H1 (cell line): ENCODE measurements around the gene FOXP4. TPM values are rescaled to one million over a fixed set of nuclear protein-coding genes. Genes with fewer than 3 reads are reported as not detected.

ENCODE experiments used
- CTCF ChIA-PET: fragments of 300-600 bp; sonication (Branson Sonifier 250); formaldehyde crosslinking; loops from one replicate; lab custom pipeline; 2021; ENCODE audit not compliant: partially characterized antibody; lab: Charles Lee
- POLR2A ChIA-PET: fragments of 300-600 bp; sonication (Branson Sonifier 250); formaldehyde crosslinking; loops from one replicate; lab custom pipeline; 2021; ENCODE audit warnings: inconsistent platforms; ENCODE audit not compliant: partially characterized antibody; lab: Charles Lee
- DNase-seq, 2 experiments: peaks; one replicate each; pipeline versions ENCODE4 v3.0.0 to v3.0.0-alpha.2; 2010 to 2022; ENCODE audit warnings: low spot score in 2 of 2, low read depth in 1 of 2, mixed read lengths in 1 of 2
- FAIRE-seq: peaks from 2 replicates; lab custom pipeline; 2011; peaks lifted over from hg19 to GRCh38; lab: Jason Lieb, UNC
- H2AFZ ChIP-seq: 2 replicates; pipeline ENCODE4 v1.8.1; 2012; ENCODE audit warnings: low read length, inconsistent platforms
- H2AK5ac ChIP-seq: 2 replicates; pipeline ENCODE4 v1.6.1; 2013; ENCODE audit warnings: low read depth, low read length
- H2BK120ac ChIP-seq: replicated peaks from 2 replicates; pipeline ENCODE3; 2013; ENCODE audit warnings: low read depth, low read length, inconsistent platforms
- H2BK12ac ChIP-seq: 2 replicates; pipeline ENCODE4 v1.6.1; 2013; ENCODE audit warnings: low read depth, low read length
- H2BK15ac ChIP-seq: 2 replicates; pipeline ENCODE4 v1.6.1; 2013; ENCODE audit warnings: low read length
- H2BK20ac ChIP-seq: 2 replicates; pipeline ENCODE4 v1.6.1; 2013; ENCODE audit warnings: low read length
- H2BK5ac ChIP-seq: 2 replicates; pipeline ENCODE4 v1.6.1; 2013; ENCODE audit warnings: low read depth, low read length
- H3K14ac ChIP-seq: 2 replicates; pipeline ENCODE4 v1.6.1; 2013; ENCODE audit warnings: inconsistent platforms; ENCODE audit not compliant: insufficient read length
- H3K18ac ChIP-seq: 2 replicates; pipeline ENCODE4 v1.6.1; 2013; ENCODE audit warnings: low read length; ENCODE audit errors: extremely low read depth
- H3K23ac ChIP-seq: 2 replicates; pipeline ENCODE4 v1.6.1; 2013; ENCODE audit warnings: inconsistent platforms; ENCODE audit not compliant: insufficient read length
- H3K23me2 ChIP-seq: 2 replicates; pipeline ENCODE4 v1.6.1; 2013; ENCODE audit warnings: low read depth, low read length
- H3K27ac ChIP-seq: 2 replicates; pipeline ENCODE4 v1.6.1; 2011; ENCODE audit warnings: low read depth, low read length, inconsistent platforms
- H3K27me3 ChIP-seq, 4 experiments: replicated peaks in 1 of 4; 1 replicate in 1 of 4; 2 replicates in 3 of 4; pipeline versions ENCODE4 v1.6.1 to v1.8.1; 2011 to 2013; ENCODE audit warnings: low read length in 3 of 4, mild to moderate bottlenecking in 3 of 4, inconsistent platforms in 2 of 4, mixed read lengths in 2 of 4, moderate library complexity in 1 of 4; ENCODE audit not compliant: control insufficient read depth in 3 of 4, insufficient read depth in 3 of 4; ENCODE audit errors: extremely low read depth in 1 of 4
- H3K36me3 ChIP-seq, 4 experiments: 2 replicates each; pipeline versions ENCODE4 v1.6.1 to v1.8.1; 2011 to 2013; ENCODE audit warnings: mild to moderate bottlenecking in 4 of 4, low read length in 3 of 4, moderate library complexity in 2 of 4, control low read depth in 1 of 4, inconsistent platforms in 1 of 4; ENCODE audit not compliant: insufficient read depth in 4 of 4, control insufficient read depth in 2 of 4
- H3K4ac ChIP-seq: replicated peaks from 2 replicates; pipeline ENCODE3; 2013; ENCODE audit warnings: low read length, low read depth, mixed read lengths, inconsistent platforms; ENCODE audit not compliant: insufficient read length
- H3K4me1 ChIP-seq, 4 experiments: replicated peaks in 1 of 4; 1 replicate in 1 of 4; 2 replicates in 3 of 4; pipeline versions ENCODE4 v1.6.1 to v1.8.1; 2011 to 2013; ENCODE audit warnings: low read length in 3 of 4, inconsistent platforms in 2 of 4, mixed read lengths in 1 of 4; ENCODE audit not compliant: insufficient read depth in 4 of 4, control insufficient read depth in 3 of 4
- H3K4me2 ChIP-seq, 2 experiments: 2 replicates each; pipeline versions ENCODE4 v1.6.1 to v1.8.1; 2011 to 2013; ENCODE audit warnings: low read depth in 2 of 2, low read length in 2 of 2, control low read depth in 1 of 2, inconsistent platforms in 1 of 2, mild to moderate bottlenecking in 1 of 2; ENCODE audit not compliant: insufficient read depth in 1 of 2
- H3K4me3 ChIP-seq, 4 experiments: fragments of 200-600, 300-600 bp in 1 of 4; sonication (generic), shearing (Covaris generic), sonication (Bioruptor Twin) in 1 of 4; 2 replicates each; pipeline versions ENCODE4 v1.5.1 to v1.8.1; 2011 to 2016; ENCODE audit warnings: low read length in 4 of 4, low read depth in 3 of 4, control low read depth in 2 of 4, inconsistent platforms in 2 of 4, mild to moderate bottlenecking in 2 of 4, mixed read lengths in 1 of 4, moderate library complexity in 1 of 4; ENCODE audit not compliant: insufficient read depth in 2 of 4; ENCODE audit errors: extremely low read depth in 1 of 4
- H3K56ac ChIP-seq: replicated peaks from 2 replicates; pipeline ENCODE3; 2013; ENCODE audit warnings: low read depth, mild to moderate bottlenecking, mixed read lengths, low read length, inconsistent platforms; ENCODE audit not compliant: insufficient read length
- H3K79me1 ChIP-seq: 2 replicates; pipeline ENCODE4 v1.6.1; 2013; ENCODE audit warnings: low read depth, low read length, control low read depth
- H3K79me2 ChIP-seq, 2 experiments: 2 replicates each; pipeline versions ENCODE4 v1.6.1 to v1.8.1; 2012 to 2013; ENCODE audit warnings: low read length in 2 of 2, mild to moderate bottlenecking in 2 of 2, inconsistent platforms in 1 of 2; ENCODE audit not compliant: insufficient read depth in 2 of 2, control insufficient read depth in 1 of 2
- H3K9ac ChIP-seq, 4 experiments: replicated peaks in 1 of 4; 1 replicate in 1 of 4; 2 replicates in 3 of 4; pipeline versions ENCODE4 v1.6.1 to v1.8.1; 2011 to 2013; ENCODE audit warnings: low read depth in 3 of 4, low read length in 3 of 4, control low read depth in 2 of 4, mild to moderate bottlenecking in 2 of 4, moderate library complexity in 2 of 4, inconsistent platforms in 1 of 4; ENCODE audit errors: extremely low read depth in 1 of 4
- H3K9me3 ChIP-seq, 2 experiments: 2 replicates each; pipeline versions ENCODE4 v1.6.1 to v1.8.1; 2012 to 2013; ENCODE audit warnings: mild to moderate bottlenecking in 2 of 2, moderate library complexity in 2 of 2, control low read depth in 1 of 2, inconsistent platforms in 1 of 2, low read depth in 1 of 2, low read length in 1 of 2, mixed read lengths in 1 of 2; ENCODE audit not compliant: insufficient read depth in 2 of 2
- H4K20me1 ChIP-seq, 2 experiments: replicated peaks in 1 of 2; 2 replicates each; pipeline versions ENCODE3 to v1.8.1; 2011 to 2013; ENCODE audit warnings: inconsistent platforms in 2 of 2, low read length in 2 of 2, mild to moderate bottlenecking in 1 of 2; ENCODE audit not compliant: insufficient read depth in 2 of 2, control insufficient read depth in 1 of 2
- H4K5ac ChIP-seq: 2 replicates; pipeline ENCODE4 v1.6.1; 2013; ENCODE audit warnings: low read length, low read depth, mixed read lengths, inconsistent platforms; ENCODE audit not compliant: insufficient read length
- H4K8ac ChIP-seq: 2 replicates; pipeline ENCODE4 v1.8.0; 2013; ENCODE audit warnings: mild to moderate bottlenecking, moderate library complexity, low read length, inconsistent platforms; ENCODE audit not compliant: insufficient read depth; ENCODE audit errors: extremely low read depth
- H4K91ac ChIP-seq: replicated peaks from 2 replicates; pipeline ENCODE3; 2013; ENCODE audit warnings: low read length, mixed read lengths, inconsistent platforms; ENCODE audit not compliant: insufficient read length
- CHD1 ChIP-seq: IDR thresholded peaks from 2 replicates; pipeline ENCODE4 v1.6.1; 2012; ENCODE audit warnings: low read depth, low read length, improper control_type of control experiment
- EP300 ChIP-seq, 2 experiments: IDR thresholded peaks; 1 replicate in 1 of 2; 2 replicates in 1 of 2; pipeline ENCODE4 v1.6.1; 2011 to 2012; ENCODE audit warnings: low read depth in 2 of 2, low read length in 2 of 2, mild to moderate bottlenecking in 2 of 2, borderline replicate concordance in 1 of 2, inconsistent platforms in 1 of 2, moderate library complexity in 1 of 2
- EZH2 ChIP-seq: fragments of 200-600 bp; sonication (generic); IDR thresholded peaks from 2 replicates; pipeline ENCODE4 v1.7.1; 2012; ENCODE audit warnings: low read depth, mild to moderate bottlenecking, moderate library complexity, low read length, inconsistent platforms; ENCODE audit not compliant: severe bottlenecking
- GABPA ChIP-seq: IDR thresholded peaks from 2 replicates; pipeline ENCODE4 v1.6.1; 2011; ENCODE audit warnings: mild to moderate bottlenecking, low read length, moderate library complexity, borderline replicate concordance; ENCODE audit not compliant: insufficient read depth
- KDM4A ChIP-seq: IDR thresholded peaks from one replicate; pipeline ENCODE4 v1.7.1; 2012; ENCODE audit warnings: low read depth, mild to moderate bottlenecking, moderate library complexity, low read length, inconsistent platforms; ENCODE audit not compliant: severe bottlenecking
- SAP30 ChIP-seq: fragments of 300-600 bp; sonication (generic); IDR thresholded peaks from 2 replicates; pipeline ENCODE4 v1.7.1; 2012; ENCODE audit warnings: low read length, moderate library complexity, mild to moderate bottlenecking, inconsistent platforms; ENCODE audit not compliant: insufficient read depth, insufficient replicate concordance
- SP1 ChIP-seq: IDR thresholded peaks from 2 replicates; pipeline ENCODE4 v1.6.1; 2011; ENCODE audit warnings: low read depth, low read length
- WGBS, 2 experiments: shearing (Covaris generic) in 1 of 2; methylation state at CpG; one replicate each; pipeline versions ENCODE4 v1.1.6 to v1.1.7; 2013 to 2015; ENCODE audit warnings: low lambda C conversion rate in 2 of 2, mixed read lengths in 2 of 2, inconsistent platforms in 1 of 2, low coverage in 1 of 2, missing lambda C conversion rate in 1 of 2; ENCODE audit not compliant: insufficient replicate concordance in 2 of 2, insufficient coverage in 1 of 2, insufficient read length in 1 of 2; ENCODE audit errors: extremely low coverage in 1 of 2, missing lambda C conversion rate in 1 of 2; 5-methylcytosine and 5-hydroxymethylcytosine counted together
- polyA plus RNA-seq, 7 experiments: library from polyadenylated mRNA; depleted of rRNA in 3 of 7; stranded (reverse) in 5 of 7; unstranded in 2 of 7; fragments of >200 nt in 5 of 7; fragments of 200-250 nt in 2 of 7; gene quantifications; 1 replicate in 5 of 7; 2 replicates in 1 of 7; 4 replicates in 1 of 7; pipeline versions ENCODE4 v1.2.1 to v1.2.3, GENCODE V29; 2011 to 2013; ENCODE audit warnings: missing spikeins in 2 of 7, mixed read lengths in 2 of 7
- total RNA-seq: library from RNA; stranded (reverse); fragmentation: NEBNext Ultra II Directional; extraction: Animal tissue kit (Norgen Biotek cat#: 25700); gene quantifications from 2 replicates; pipeline ENCODE4 v1.2.1, GENCODE V29; 2021

FOXP4 gene
- total and polyA plus RNA-seq, 2 of the 8 experiments (the other 6 are each of a cell fraction or from before 2014, with no cell fraction given): 4.8 to 13.3 TPM

GRCh38 chr6:41557335-41557734 lies 11.2 kb downstream of the FOXP4 start:
- H2BK12ac ChIP-seq: no peak overlapping the region
- H4K20me1 ChIP-seq: peaks cover 4 to 22% of the 10 kb centered on the region in 2 experiments
- ChIA-PET POLR2A (interaction anchor here (0.9 to 1.7 kb wide), 6 partner anchors 9 to 130 kb away, joined by 3 to 7 read pairs (median 3); no protein-coding TSS in a partner anchor), CTCF (interaction anchor here (0.6 to 8.4 kb wide), 13 partner anchors 13 to 189 kb away, joined by 3 to 56 read pairs (median 4); no protein-coding TSS in a partner anchor)
- no peak overlapping the region for H3K23ac ChIP-seq
- peaks cover 0 to 42% (median 37%) of the 10 kb centered on the region in 4 experiments; a peak in 6 of 7 replicates for H3K27me3 ChIP-seq
- no peak overlapping the region for H2AK5ac ChIP-seq
- H3K79me1 ChIP-seq: 0 out of 2 replicates have a peak, but pooled peaks cover 3% of the 10 kb centered on the region
- no peak for TF ChIP-seq KDM4A
- TF ChIP-seq EZH2: no peak
- no peak for TF ChIP-seq SP1
- no peak for TF ChIP-seq CHD1
- no peak for TF ChIP-seq GABPA
- TF ChIP-seq SAP30: no peak
- no peak for TF ChIP-seq EP300 (IDR thresholded peaks at IDR 0.05; ENCODE audit: borderline replicate concordance in 1 of 2, low read depth in 2 of 2, low read length in 2 of 2)
- H3K56ac ChIP-seq: no peak overlapping the region
- H3K27ac ChIP-seq: no peak overlapping the region
- H2BK5ac ChIP-seq: no peak overlapping the region
- H3K4ac ChIP-seq: no peak overlapping the region
- FAIRE-seq (no peak), DNase-seq (no peak)
- peaks cover 33 to 57% (median 34%) of the 10 kb centered on the region in 4 experiments for H3K4me1 ChIP-seq
- no peaks in the 10 kb centered on the region for H3K9me3 ChIP-seq
- no peak overlapping the region for H3K4me3 ChIP-seq
- no peak overlapping the region for H4K91ac ChIP-seq
- H3K9ac ChIP-seq: no peak overlapping the region
- no peak overlapping the region for H2BK15ac ChIP-seq
- H4K5ac ChIP-seq: no peak overlapping the region
- H2BK20ac ChIP-seq: no peak overlapping the region
- H4K8ac ChIP-seq: no peak overlapping the region
- H3K79me2 ChIP-seq: peaks cover 0 to 6% of the 10 kb centered on the region in 2 experiments; a peak in 2 of 4 replicates
- H3K14ac ChIP-seq: no peak overlapping the region
- no peak overlapping the region for H2AFZ ChIP-seq
- H3K23me2 ChIP-seq: peaks cover 7% of the 10 kb centered on the region; the same call in 1 of the 2 replicates
- no peaks in the 10 kb centered on the region for H3K36me3 ChIP-seq
- no peak overlapping the region for H2BK120ac ChIP-seq
- H3K4me2 ChIP-seq: no peak overlapping the region
- WGBS, 2 experiments: 91% methylated on average over 2 of the region's 2 CpGs; no CpG with 5 or more reads in 1 of the 2 experiments
- no peak overlapping the region for H3K18ac ChIP-seq
